ENCODE measurements around the gene TSSC4. TPM values are rescaled to one million over a fixed set of nuclear protein-coding genes. Genes with fewer than 3 reads are reported as not detected.

TSSC4 gene
- total and polyA plus RNA-seq, 9 of the 15 experiments (the other 6 are each of a cell fraction or from before 2014, with no cell fraction given): 0.41 to 54.2 (median 11.0) TPM

GRCh38 chr11:2443406-2443805, 42.9 kb downstream of the TSSC4 start (continued):
- no peak for TF ChIP-seq ZNF518B (CRISPR knock-in tag; IDR thresholded peaks at IDR 0.05)

- H3K27me3 ChIP-seq (ENCODE audit: control insufficient read depth in 2 of 2, insufficient read depth in 2 of 2, low read length in 2 of 2): peaks cover 0 to 34% of the 10 kb centered on the region in 2 experiments; a peak in 2 of 5 replicates
- no peak within 1 kb of the TSS for H3K4me2 ChIP-seq (ENCODE audit: insufficient read depth, low read length)
- no peak within 1 kb of the TSS for H3K4me3 ChIP-seq
- H2AFZ ChIP-seq (ENCODE audit: low read depth, low read length): no peak within 1 kb of the TSS
- H3K9me3 ChIP-seq (replicated peaks; ENCODE audit: control insufficient read depth, insufficient read depth, low read depth, low read length): no peaks in the 10 kb centered on the region
- intact Hi-C loops (cut with micrococcal nuclease) (no loop called here), in situ Hi-C loops (cut with MboI) (no loop called here)
- TF ChIP-seq ATF4 (CRISPR knock-in tag; IDR thresholded peaks at IDR 0.05) (no peak), HNRNPLL (IDR thresholded peaks at IDR 0.05; ENCODE audit: low read depth, low read length, poor library complexity, severe bottlenecking) (no peak), ZNF316 (IDR thresholded peaks at IDR 0.05) (no peak), ETS2 (tag; IDR thresholded peaks at IDR 0.05; ENCODE audit: borderline replicate concordance, poor library complexity, severe bottlenecking) (no peak), ZKSCAN3 (CRISPR knock-in tag; IDR thresholded peaks at IDR 0.05) (no peak), PCBP1 (IDR thresholded peaks at IDR 0.05; ENCODE audit: low read depth, low read length, poor library complexity, severe bottlenecking) (peak; percentile 25), SAFB2 (IDR thresholded peaks at IDR 0.05; ENCODE audit: borderline replicate concordance, low read depth, low read length, severe bottlenecking) (no peak), KAT2B (IDR thresholded peaks at IDR 0.05; ENCODE audit: low read depth, low read length) (no peak)
- no peaks in the 10 kb centered on the region for H3K9me1 ChIP-seq (ENCODE audit: control insufficient read depth, insufficient read depth, low read length)
- peaks cover 0 to 25% of the 10 kb centered on the region in 2 experiments; a peak in 2 of 5 replicates for H3K4me1 ChIP-seq (replicated peaks in 1 of 2; ENCODE audit: control insufficient read depth in 2 of 2, insufficient read depth in 2 of 2, low read length in 2 of 2)
- ChIA-PET POLR2A (no interaction called here), CTCF (ENCODE audit: low intra/inter-chr PET ratio) (no interaction called here)
- no peak within 1 kb of the TSS for H3K27ac ChIP-seq (ENCODE audit: extremely low read depth, low read depth, low read length)
- WGBS (ENCODE audit: insufficient coverage, low coverage, missing lambda C conversion rate): 19% methylated on average over 12 of the region's 64 CpGs
- FAIRE-seq (no peak), DNase-seq (ENCODE audit: extremely low read depth in 1 of 4, low spot score in 3 of 4) (peak in 2 of 4 experiments; percentile 37 to 81), ATAC-seq (peak; percentile 71)
- no peak within 1 kb of the TSS for H3K9ac ChIP-seq (ENCODE audit: insufficient read depth in 1 of 2, low read depth in 2 of 2, low read length in 2 of 2)
- no TSS peak for BruUV-seq (replicated peaks)
- no peaks in the 10 kb centered on the region for H3K36me3 ChIP-seq (ENCODE audit: control insufficient read depth, insufficient read depth, low read length)
- peaks cover 9% of the 10 kb centered on the region for H4K20me1 ChIP-seq (replicated peaks; ENCODE audit: control insufficient read depth, insufficient read depth, low read length)
- H3K79me2 ChIP-seq (ENCODE audit: control insufficient read depth, insufficient read depth, low read length): no peaks in the 10 kb centered on the region
Measured at GRCh38 chr11:2443881-2444820, 43.6 kb downstream of the TSSC4 start, which contains the start of gene TRPM5. Gene TRPM5 (minus strand): TSS chr11:2444514. CDS start chr11:2423036, 21,478 bp downstream.

Measured in K562 (cell line).